NT2/D1 (cell line): Measurements from ENCODE around the gene MMS22L.

ENCODE experiments used
- SUZ12 ChIP-seq: IDR thresholded peaks from 2 replicates; pipeline ENCODE4 v1.6.1; 2011; ENCODE audit not compliant: insufficient read length, insufficient read depth; ENCODE audit errors: extremely low read depth
- YY1 ChIP-seq: IDR thresholded peaks from 2 replicates; pipeline ENCODE4 v1.6.1; 2011; ENCODE audit not compliant: insufficient read length, insufficient read depth
- ZNF274 ChIP-seq: IDR thresholded peaks from 2 replicates; pipeline ENCODE4 v1.6.1; 2011; ENCODE audit warnings: mild to moderate bottlenecking, low read depth, low read length

DNA sequence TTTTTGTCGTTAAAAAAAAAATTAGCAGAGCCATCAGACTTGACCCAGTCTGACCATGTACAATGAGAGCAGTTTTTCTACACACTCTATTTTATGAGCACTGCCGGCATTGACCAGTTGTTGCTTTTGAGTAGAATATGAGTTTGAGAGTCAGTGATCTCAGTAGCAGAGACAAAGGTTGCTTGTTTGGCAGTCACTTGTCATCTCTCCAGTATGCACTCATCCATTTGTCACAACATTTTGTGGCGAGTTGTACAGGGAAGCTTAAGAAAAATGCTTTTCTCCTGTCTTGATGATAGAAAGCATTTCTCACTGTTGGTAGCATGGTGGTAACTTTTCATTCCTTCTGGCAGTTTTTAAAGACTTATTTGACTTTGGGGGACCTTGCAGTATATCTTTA, 159.9 kb downstream of the MMS22L start:
- TF ChIP-seq YY1: no peak
- TF ChIP-seq SUZ12: no peak
- no peak for TF ChIP-seq ZNF274
